ENCODE data around the gene CACNA1G. TPM values are rescaled to one million over a fixed set of nuclear protein-coding genes. Genes with fewer than 3 reads are reported as not detected.

The CACNA1G gene
- total and polyA plus RNA-seq, 9 of the 15 experiments (the other 6 are each of a cell fraction or from before 2014, with no cell fraction given), result 0.01 TPM; not detected in 8

DNA sequence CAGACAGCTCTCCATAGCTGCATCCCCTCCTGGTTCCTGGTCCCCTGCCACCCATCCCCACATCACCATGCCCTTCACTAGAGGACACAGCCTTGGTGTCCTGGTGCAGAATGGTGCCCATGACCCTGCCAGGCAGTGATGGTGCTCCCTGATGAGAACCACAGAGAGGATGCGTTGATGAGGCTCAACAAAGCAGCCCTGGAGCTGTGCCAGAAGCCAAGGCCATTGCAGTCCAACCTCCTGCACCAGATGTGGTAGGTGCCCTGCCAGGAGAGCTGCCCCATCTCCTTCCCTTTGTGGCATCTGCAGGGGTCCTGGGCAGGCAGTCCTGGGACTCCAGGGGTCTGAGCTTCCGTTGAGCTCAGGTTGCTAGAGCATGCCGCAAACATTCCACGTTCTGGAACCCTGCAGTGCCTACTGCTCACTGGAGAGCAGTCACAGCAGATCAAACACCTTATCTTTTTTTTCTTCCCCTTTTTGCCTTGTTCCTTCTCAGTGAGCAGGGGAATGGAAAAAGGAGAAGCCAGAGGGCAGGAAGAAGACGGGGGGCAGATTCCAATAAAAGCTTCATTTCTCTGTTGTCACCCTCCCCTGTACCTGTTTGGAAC lies 33.3 kb upstream of the CACNA1G start (continued):
- TF ChIP-seq, protein P1, sequence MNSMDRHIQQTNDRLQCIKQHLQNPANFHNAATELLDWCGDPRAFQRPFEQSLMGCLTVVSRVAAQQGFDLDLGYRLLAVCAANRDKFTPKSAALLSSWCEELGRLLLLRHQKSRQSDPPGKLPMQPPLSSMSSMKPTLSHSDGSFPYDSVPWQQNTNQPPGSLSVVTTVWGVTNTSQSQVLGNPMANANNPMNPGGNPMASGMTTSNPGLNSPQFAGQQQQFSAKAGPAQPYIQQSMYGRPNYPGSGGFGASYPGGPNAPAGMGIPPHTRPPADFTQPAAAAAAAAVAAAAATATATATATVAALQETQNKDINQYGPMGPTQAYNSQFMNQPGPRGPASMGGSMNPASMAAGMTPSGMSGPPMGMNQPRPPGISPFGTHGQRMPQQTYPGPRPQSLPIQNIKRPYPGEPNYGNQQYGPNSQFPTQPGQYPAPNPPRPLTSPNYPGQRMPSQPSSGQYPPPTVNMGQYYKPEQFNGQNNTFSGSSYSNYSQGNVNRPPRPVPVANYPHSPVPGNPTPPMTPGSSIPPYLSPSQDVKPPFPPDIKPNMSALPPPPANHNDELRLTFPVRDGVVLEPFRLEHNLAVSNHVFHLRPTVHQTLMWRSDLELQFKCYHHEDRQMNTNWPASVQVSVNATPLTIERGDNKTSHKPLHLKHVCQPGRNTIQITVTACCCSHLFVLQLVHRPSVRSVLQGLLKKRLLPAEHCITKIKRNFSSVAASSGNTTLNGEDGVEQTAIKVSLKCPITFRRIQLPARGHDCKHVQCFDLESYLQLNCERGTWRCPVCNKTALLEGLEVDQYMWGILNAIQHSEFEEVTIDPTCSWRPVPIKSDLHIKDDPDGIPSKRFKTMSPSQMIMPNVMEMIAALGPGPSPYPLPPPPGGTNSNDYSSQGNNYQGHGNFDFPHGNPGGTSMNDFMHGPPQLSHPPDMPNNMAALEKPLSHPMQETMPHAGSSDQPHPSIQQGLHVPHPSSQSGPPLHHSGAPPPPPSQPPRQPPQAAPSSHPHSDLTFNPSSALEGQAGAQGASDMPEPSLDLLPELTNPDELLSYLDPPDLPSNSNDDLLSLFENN (IDR thresholded peaks at IDR 0.05; ENCODE audit: low read depth in 2 of 2, low read length in 2 of 2), result no peak
- TF ChIP-seq NFIC (IDR thresholded peaks at IDR 0.05) (peak; percentile 43), RB1 (IDR thresholded peaks at IDR 0.05; ENCODE audit: low read depth) (no peak), TCF7L2 (IDR thresholded peaks at IDR 0.05; ENCODE audit: low read depth, low read length) (no peak), RBM14 (IDR thresholded peaks at IDR 0.05; ENCODE audit: borderline replicate concordance, insufficient read depth, low read depth, low read length) (no peak), ARID2 (IDR thresholded peaks at IDR 0.05) (no peak), CCAR2 (IDR thresholded peaks at IDR 0.05; ENCODE audit: low read depth, low read length) (no peak)
- TF ChIP-seq, protein P2, sequence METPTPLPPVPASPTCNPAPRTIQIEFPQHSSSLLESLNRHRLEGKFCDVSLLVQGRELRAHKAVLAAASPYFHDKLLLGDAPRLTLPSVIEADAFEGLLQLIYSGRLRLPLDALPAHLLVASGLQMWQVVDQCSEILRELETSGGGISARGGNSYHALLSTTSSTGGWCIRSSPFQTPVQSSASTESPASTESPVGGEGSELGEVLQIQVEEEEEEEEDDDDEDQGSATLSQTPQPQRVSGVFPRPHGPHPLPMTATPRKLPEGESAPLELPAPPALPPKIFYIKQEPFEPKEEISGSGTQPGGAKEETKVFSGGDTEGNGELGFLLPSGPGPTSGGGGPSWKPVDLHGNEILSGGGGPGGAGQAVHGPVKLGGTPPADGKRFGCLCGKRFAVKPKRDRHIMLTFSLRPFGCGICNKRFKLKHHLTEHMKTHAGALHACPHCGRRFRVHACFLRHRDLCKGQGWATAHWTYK (CRISPR knock-in tag; IDR thresholded peaks at IDR 0.05), result no peak
- TF ChIP-seq, protein P3, sequence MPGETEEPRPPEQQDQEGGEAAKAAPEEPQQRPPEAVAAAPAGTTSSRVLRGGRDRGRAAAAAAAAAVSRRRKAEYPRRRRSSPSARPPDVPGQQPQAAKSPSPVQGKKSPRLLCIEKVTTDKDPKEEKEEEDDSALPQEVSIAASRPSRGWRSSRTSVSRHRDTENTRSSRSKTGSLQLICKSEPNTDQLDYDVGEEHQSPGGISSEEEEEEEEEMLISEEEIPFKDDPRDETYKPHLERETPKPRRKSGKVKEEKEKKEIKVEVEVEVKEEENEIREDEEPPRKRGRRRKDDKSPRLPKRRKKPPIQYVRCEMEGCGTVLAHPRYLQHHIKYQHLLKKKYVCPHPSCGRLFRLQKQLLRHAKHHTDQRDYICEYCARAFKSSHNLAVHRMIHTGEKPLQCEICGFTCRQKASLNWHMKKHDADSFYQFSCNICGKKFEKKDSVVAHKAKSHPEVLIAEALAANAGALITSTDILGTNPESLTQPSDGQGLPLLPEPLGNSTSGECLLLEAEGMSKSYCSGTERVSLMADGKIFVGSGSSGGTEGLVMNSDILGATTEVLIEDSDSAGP (CRISPR knock-in tag; IDR thresholded peaks at IDR 0.05), result no peak
